ENCODE measurements around the gene SLC27A2. TPM values are rescaled to one million over a fixed set of nuclear protein-coding genes. Genes with fewer than 3 reads are reported as not detected.
"Not testable (repeated sequence)": the region's sequence is repeated elsewhere in the genome, so short reads cannot be mapped to it uniquely, and the experiment has no call there.

Gene SLC27A2
- total and polyA plus RNA-seq, 7 experiments from 2014 or later: 0.17 to 28.2 (median 0.43) TPM

DNA sequence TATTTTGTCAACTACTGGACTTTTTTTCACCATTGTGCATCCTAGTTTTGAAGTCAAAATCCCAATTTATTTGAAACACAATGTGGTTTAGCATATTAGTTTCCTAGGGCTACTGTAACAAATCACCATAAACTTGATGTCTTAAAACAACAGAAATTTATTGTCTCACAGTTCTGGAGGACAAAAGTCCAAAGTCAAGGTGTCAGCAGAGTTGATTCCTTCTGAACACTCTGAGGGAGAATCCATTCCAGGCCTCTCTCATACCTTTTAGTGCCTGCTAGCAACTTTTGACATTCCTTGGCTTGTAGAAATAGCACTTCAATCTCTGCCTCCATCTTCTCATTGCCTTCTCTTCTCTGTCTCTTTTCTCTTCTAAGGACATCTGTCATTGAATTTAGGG, 14.9 kb upstream of the SLC27A2 start:
- DNase-seq: no peak
- ChIA-PET POLR2A (no interaction called here), CTCF (no interaction called here)
- peaks cover 0 to 27% (median 7%) of the 10 kb centered on the region in 5 donors for H3K36me3 Mint-ChIP-seq
- H3K27ac ChIP-seq (ENCODE audit: low read depth, low read length): no peak overlapping the region
- H3K4me3 ChIP-seq (ENCODE audit: low read length): no peak overlapping the region
- H3K4me1 ChIP-seq (ENCODE audit: control insufficient read depth in 2 of 2, insufficient read depth in 2 of 2, low read length in 2 of 2): no peaks in the 10 kb centered on the region
- no peak overlapping the region for H3K4me3 Mint-ChIP-seq
- H3K27ac Mint-ChIP-seq: no peak overlapping the region
- no peak for ATAC-seq
- no peaks in the 10 kb centered on the region for H3K27me3 ChIP-seq (ENCODE audit: control insufficient read depth in 2 of 2, insufficient read depth in 2 of 2, low read length in 2 of 2)
- H3K36me3 ChIP-seq (ENCODE audit: control insufficient read depth in 2 of 3, insufficient read depth in 3 of 3, low read length in 3 of 3): no peaks in the 10 kb centered on the region
- H3K9me3 Mint-ChIP-seq: peaks cover 0 to 15% (median 8%) of the 10 kb centered on the region in 11 donors
- intact Hi-C loops (cut with micrococcal nuclease): no loop called here
- H3K4me1 Mint-ChIP-seq: peaks cover 0 to 3% (median 0%) of the 10 kb centered on the region in 7 donors
- H3K27me3 Mint-ChIP-seq: peaks cover 0 to 44% (median 26%) of the 10 kb centered on the region in 5 donors
- no peaks in the 10 kb centered on the region for H3K9me3 ChIP-seq (ENCODE audit: control insufficient read depth in 2 of 3, low read length in 3 of 3)

DNA sequence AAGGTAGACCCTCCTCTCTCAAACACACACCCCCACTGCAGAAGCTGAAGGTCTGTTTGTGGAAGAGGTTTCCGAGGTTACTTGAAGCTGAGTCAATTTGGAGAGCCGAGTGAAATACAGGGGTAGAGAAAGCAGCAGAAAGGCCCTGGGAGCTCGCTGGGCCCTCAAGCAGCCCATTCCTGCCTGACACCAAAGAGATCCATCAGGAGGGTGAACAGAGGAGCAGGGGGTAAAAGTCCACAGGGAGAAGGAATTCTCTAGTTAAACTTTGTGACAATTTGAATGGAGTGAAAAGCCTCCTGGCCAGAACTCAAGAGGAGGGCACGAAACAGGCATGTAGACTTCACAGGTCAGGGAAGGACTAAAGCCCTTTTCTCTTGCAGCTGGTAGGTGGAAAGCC, 13.6 kb upstream of the SLC27A2 start:
- Histone ChIP-seq H3K27ac (ENCODE audit: low read depth, low read length) (no peak overlapping the region), H3K27me3 (ENCODE audit: control insufficient read depth in 2 of 2, insufficient read depth in 2 of 2, low read length in 2 of 2) (no peaks in the 10 kb centered on the region), H3K4me3 (ENCODE audit: low read length) (no peak overlapping the region), H3K4me1 (ENCODE audit: control insufficient read depth in 2 of 2, insufficient read depth in 2 of 2, low read length in 2 of 2) (no peaks in the 10 kb centered on the region), H3K9me3 (ENCODE audit: control insufficient read depth in 2 of 3, low read length in 3 of 3) (no peaks in the 10 kb centered on the region), H3K36me3 (ENCODE audit: control insufficient read depth in 2 of 3, insufficient read depth in 3 of 3, low read length in 3 of 3) (no peaks in the 10 kb centered on the region)
- H3K4me3 Mint-ChIP-seq: no peak overlapping the region
- peaks cover 0 to 17% (median 7%) of the 10 kb centered on the region in 11 donors for H3K9me3 Mint-ChIP-seq
- peaks cover 0 to 27% (median 6%) of the 10 kb centered on the region in 5 donors for H3K36me3 Mint-ChIP-seq
- H3K4me1 Mint-ChIP-seq: peaks cover 0 to 3% (median 0%) of the 10 kb centered on the region in 7 donors
- ATAC-seq (no peak), DNase-seq (no peak)
- H3K27ac Mint-ChIP-seq: no peak overlapping the region
- peaks cover 0 to 36% (median 21%) of the 10 kb centered on the region in 5 donors for H3K27me3 Mint-ChIP-seq
- ChIA-PET CTCF (no interaction called here), POLR2A (no interaction called here)
- intact Hi-C loops (cut with micrococcal nuclease): no loop called here

DNA sequence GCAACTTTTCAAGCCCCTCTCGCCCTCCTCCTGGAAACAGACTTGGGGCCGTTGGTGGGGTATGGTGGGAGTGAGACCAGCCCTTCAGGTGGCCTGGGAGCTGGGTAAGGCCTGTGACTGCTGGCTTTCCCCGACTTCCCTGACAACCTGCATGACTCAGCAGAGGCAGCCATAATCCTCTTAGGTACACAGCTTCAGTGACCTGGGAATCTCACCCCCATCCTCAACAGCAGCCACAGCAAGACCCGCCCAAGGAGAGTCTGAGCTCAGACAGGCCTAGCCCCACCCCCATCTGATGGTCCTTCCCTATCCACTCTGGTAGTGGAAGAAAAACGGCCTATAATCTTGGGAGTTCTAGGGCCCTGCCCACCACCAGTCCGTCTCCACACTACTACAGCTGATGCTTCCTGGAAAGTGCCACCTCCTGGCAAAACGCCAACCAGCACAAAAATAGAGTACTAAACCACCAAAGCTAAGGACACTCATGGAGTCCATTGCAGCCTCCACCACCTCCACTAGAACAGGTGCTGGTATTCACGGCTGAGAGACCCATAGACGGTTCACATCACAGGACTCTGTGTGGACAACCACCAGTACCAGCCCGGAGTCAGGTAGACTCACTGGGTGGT, 13.1 kb upstream of the SLC27A2 start:
- Histone ChIP-seq H3K9me3 (ENCODE audit: control insufficient read depth in 2 of 3, low read length in 3 of 3) (no peaks in the 10 kb centered on the region), H3K4me1 (ENCODE audit: control insufficient read depth in 2 of 2, insufficient read depth in 2 of 2, low read length in 2 of 2) (no peaks in the 10 kb centered on the region), H3K27ac (ENCODE audit: low read depth, low read length) (no peak overlapping the region), H3K36me3 (ENCODE audit: control insufficient read depth in 2 of 3, insufficient read depth in 3 of 3, low read length in 3 of 3) (no peaks in the 10 kb centered on the region), H3K4me3 (ENCODE audit: low read length) (no peak overlapping the region), H3K27me3 (ENCODE audit: control insufficient read depth in 2 of 2, insufficient read depth in 2 of 2, low read length in 2 of 2) (no peaks in the 10 kb centered on the region)
- no peak for DNase-seq
- CTCF ChIA-PET: no interaction called here
- H3K4me1 Mint-ChIP-seq: peaks cover 0 to 3% (median 0%) of the 10 kb centered on the region in 7 donors
- peaks cover 0 to 38% (median 24%) of the 10 kb centered on the region in 5 donors for H3K27me3 Mint-ChIP-seq
- intact Hi-C loops (cut with micrococcal nuclease): no loop called here
- no peak overlapping the region for H3K27ac Mint-ChIP-seq
- peaks cover 0 to 30% (median 6%) of the 10 kb centered on the region in 5 donors for H3K36me3 Mint-ChIP-seq
- no peak for ATAC-seq
- peaks cover 0 to 17% (median 7%) of the 10 kb centered on the region in 11 donors for H3K9me3 Mint-ChIP-seq
- H3K4me3 Mint-ChIP-seq: no peak overlapping the region
- POLR2A ChIA-PET: no interaction called here

DNA sequence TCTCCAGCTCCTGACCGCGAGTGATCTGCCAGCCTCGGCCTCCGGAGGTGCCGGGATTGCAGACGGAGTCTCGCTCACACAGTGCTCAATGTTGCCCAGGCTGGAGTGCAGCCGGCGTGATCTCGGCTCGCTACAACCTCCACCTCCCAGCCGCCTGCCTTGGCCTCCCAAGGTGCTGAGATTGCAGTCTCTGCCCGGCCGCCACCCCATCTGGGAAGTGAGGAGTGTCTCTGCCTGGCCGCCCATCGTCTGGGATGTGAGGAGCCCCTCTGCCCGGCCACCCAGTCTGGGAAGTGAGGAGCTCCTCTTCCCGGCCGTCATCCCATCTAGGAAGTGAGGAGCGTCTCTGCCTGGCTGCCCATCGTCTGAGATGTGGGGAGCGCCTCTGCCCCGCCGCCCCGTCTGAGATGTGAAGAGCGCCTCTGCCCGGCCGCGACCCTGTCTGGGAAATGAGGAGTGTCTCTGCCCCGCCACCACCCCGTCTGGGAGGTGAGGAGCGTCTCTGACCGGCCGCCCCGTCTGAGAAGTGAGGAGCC, 9.6 kb upstream of the SLC27A2 start:
- H3K36me3 ChIP-seq (ENCODE audit: control insufficient read depth in 2 of 3, insufficient read depth in 3 of 3, low read length in 3 of 3); POLR2A ChIA-PET; H3K27ac ChIP-seq (ENCODE audit: low read depth, low read length); H3K4me1 ChIP-seq (ENCODE audit: control insufficient read depth in 2 of 2, insufficient read depth in 2 of 2, low read length in 2 of 2); intact Hi-C loops (cut with micrococcal nuclease); H3K4me3 Mint-ChIP-seq; DNase-seq; H3K27me3 ChIP-seq (ENCODE audit: control insufficient read depth in 2 of 2, insufficient read depth in 2 of 2, low read length in 2 of 2); H3K27ac Mint-ChIP-seq; H3K9me3 ChIP-seq (ENCODE audit: control insufficient read depth in 2 of 3, low read length in 3 of 3); H3K4me3 ChIP-seq (ENCODE audit: low read length); H3K4me1 Mint-ChIP-seq; ATAC-seq; CTCF ChIA-PET: not testable (repeated sequence)
- Mint-ChIP-seq H3K27me3 (peaks cover 0 to 33% (median 14%) of the 10 kb centered on the region in 5 donors), H3K9me3 (peaks cover 0 to 20% (median 8%) of the 10 kb centered on the region in 11 donors), H3K36me3 (peaks cover 0 to 35% (median 6%) of the 10 kb centered on the region in 5 donors)

DNA sequence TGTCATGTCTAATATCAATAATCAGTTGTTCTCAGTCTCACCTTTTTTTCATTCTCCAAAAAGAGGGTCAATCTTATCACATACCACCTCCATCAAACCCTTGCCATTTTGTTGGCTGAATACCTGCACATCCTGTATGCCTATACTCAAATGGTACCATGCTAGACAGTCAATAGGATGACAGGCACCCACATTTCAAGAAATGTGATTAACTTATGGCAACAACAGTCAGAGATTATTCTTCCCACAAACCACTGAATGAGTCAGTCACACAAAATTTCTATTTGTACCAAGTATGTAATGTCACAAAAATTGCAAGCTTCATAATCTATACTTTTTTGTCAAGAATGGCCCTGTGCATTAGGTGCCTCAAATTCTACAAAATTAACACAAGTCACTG, 5.1 kb upstream of the SLC27A2 start:
- intact Hi-C loops (cut with micrococcal nuclease): no loop called here
- ChIA-PET CTCF (no interaction called here), POLR2A (no interaction called here)
- Histone ChIP-seq H3K4me3 (ENCODE audit: low read length) (no peak overlapping the region), H3K4me1 (ENCODE audit: control insufficient read depth in 2 of 2, insufficient read depth in 2 of 2, low read length in 2 of 2) (no peaks in the 10 kb centered on the region), H3K9me3 (ENCODE audit: control insufficient read depth in 2 of 3, low read length in 3 of 3) (no peaks in the 10 kb centered on the region), H3K27me3 (ENCODE audit: control insufficient read depth in 2 of 2, insufficient read depth in 2 of 2, low read length in 2 of 2) (no peaks in the 10 kb centered on the region), H3K27ac (ENCODE audit: low read depth, low read length) (no peak overlapping the region), H3K36me3 (ENCODE audit: control insufficient read depth in 2 of 3, insufficient read depth in 3 of 3, low read length in 3 of 3) (no peaks in the 10 kb centered on the region)
- DNase-seq (no peak), ATAC-seq (no peak)
- H3K4me3 Mint-ChIP-seq: no peak overlapping the region
- peaks cover 0 to 26% (median 0%) of the 10 kb centered on the region in 7 donors for H3K4me1 Mint-ChIP-seq
- H3K9me3 Mint-ChIP-seq: peaks cover 0 to 13% (median 1%) of the 10 kb centered on the region in 11 donors
- H3K36me3 Mint-ChIP-seq: peaks cover 0 to 16% (median under 1%) of the 10 kb centered on the region in 5 donors
- H3K27me3 Mint-ChIP-seq: peaks cover 0 to 42% (median 38%) of the 10 kb centered on the region in 5 donors
- no peak overlapping the region for H3K27ac Mint-ChIP-seq

DNA sequence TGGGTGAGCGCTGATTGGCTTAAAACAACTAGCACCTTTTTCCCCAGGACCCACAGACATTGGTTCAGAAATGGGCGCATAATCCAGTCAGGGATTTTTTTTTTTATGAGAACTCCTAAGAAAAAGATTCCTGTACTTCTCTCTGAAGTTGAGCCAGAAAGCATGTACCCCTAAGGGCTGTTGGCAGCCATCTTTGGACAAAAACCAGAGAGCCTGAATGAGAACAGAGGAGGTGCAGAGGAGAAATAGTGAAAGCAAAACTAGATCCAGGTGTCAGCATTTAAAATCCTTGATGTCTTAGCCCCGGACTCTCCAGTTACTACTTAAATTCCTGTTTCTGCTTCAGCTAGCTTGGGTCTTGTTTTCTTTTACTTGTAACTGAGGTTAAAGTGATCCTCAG, 1.9 kb upstream of the SLC27A2 start:
- ChIA-PET POLR2A (interaction anchor here (0.6 kb wide), 1 partner anchor 61 kb away, joined by 4 read pairs; no protein-coding TSS in a partner anchor), CTCF (interaction anchor here (0.9 kb wide), 1 partner anchor 136 kb away, joined by 3 read pairs; no protein-coding TSS in a partner anchor)
- Mint-ChIP-seq H3K27ac (peak overlapping the region in 1 of 9 donors; percentile 58), H3K4me1 (peaks cover 7 to 47% (median 12%) of the 10 kb centered on the region in 7 donors), H3K9me3 (peaks cover 0 to 3% (median 0%) of the 10 kb centered on the region in 11 donors), H3K27me3 (peaks cover 0 to 49% (median 42%) of the 10 kb centered on the region in 5 donors), H3K36me3 (peaks cover 0 to 6% (median 0%) of the 10 kb centered on the region in 5 donors), H3K4me3 (peak overlapping the region in 3 of 10 donors; percentile 82 to 98 (median 88))
- Histone ChIP-seq H3K36me3 (ENCODE audit: control insufficient read depth in 2 of 3, insufficient read depth in 3 of 3, low read length in 3 of 3) (no peaks in the 10 kb centered on the region), H3K4me1 (ENCODE audit: control insufficient read depth in 2 of 2, insufficient read depth in 2 of 2, low read length in 2 of 2) (peaks cover 0 to 6% of the 10 kb centered on the region in 2 donors), H3K27me3 (ENCODE audit: control insufficient read depth in 2 of 2, insufficient read depth in 2 of 2, low read length in 2 of 2) (no peaks in the 10 kb centered on the region), H3K27ac (ENCODE audit: low read depth, low read length) (no peak overlapping the region), H3K9me3 (ENCODE audit: control insufficient read depth in 2 of 3, low read length in 3 of 3) (no peaks in the 10 kb centered on the region), H3K4me3 (ENCODE audit: low read length) (no peak overlapping the region)
- DNase-seq: no peak
- intact Hi-C loops (cut with micrococcal nuclease): loop anchor here in 1 of 2 donors (5.0 to 10.0 kb wide), 5 partner anchors 67 to 1135 kb away; partner anchors contain the start of genes SECISBP2L, SPPL2A and USP8
- ATAC-seq: no peak
